Measurements from ENCODE around the gene CLBA1.

The CLBA1 gene

GRCh38 chr14:105018414-105018813 is 32.8 kb downstream of the CLBA1 start:
- peak overlapping the region; percentile 69 for H3K4me3 ChIP-seq (replicated peaks; ENCODE audit: low read depth, low read length)
- TF ChIP-seq CTCF (IDR thresholded peaks at IDR 0.05; ENCODE audit: low read depth, low read length, missing control alignments): no peak
- DNase-seq (ENCODE audit: extremely low read depth, low read depth): no peak

GRCh38 chr14:105019861-105020814 is 34.5 kb downstream of the CLBA1 start:
- TF ChIP-seq CTCF (IDR thresholded peaks at IDR 0.05; ENCODE audit: low read depth, low read length, missing control alignments): no peak
- peak overlapping the region; percentile 69 for H3K4me3 ChIP-seq (replicated peaks; ENCODE audit: low read depth, low read length)
- DNase-seq (ENCODE audit: extremely low read depth, low read depth): no peak

GRCh38 chr14:105020815-105021655 is 35.4 kb downstream of the CLBA1 start, which contains the start of gene CDCA4:
TSS of gene CDCA4 (minus strand) at chr14:105021083. CDS start at chr14:105011929, 9,154 bp downstream.
- peak; percentile 76 for DNase-seq (ENCODE audit: extremely low read depth, low read depth)

GRCh38 chr14:105021656-105022275 is 36.2 kb downstream of the CLBA1 start:
- H3K4me3 ChIP-seq (replicated peaks; ENCODE audit: low read depth, low read length): peak overlapping the region; percentile 88
- TF ChIP-seq CTCF (IDR thresholded peaks at IDR 0.05; ENCODE audit: low read depth, low read length, missing control alignments): no peak
- no peak for DNase-seq (ENCODE audit: extremely low read depth, low read depth)

More at GRCh38 chr14:105020815-105021655, 35.4 kb downstream of the CLBA1 start, which contains the start of gene CDCA4:
- no peak for TF ChIP-seq CTCF (IDR thresholded peaks at IDR 0.05; ENCODE audit: low read depth, low read length, missing control alignments)
- peak within 1 kb of the TSS; percentile 88 for H3K4me3 ChIP-seq (replicated peaks; ENCODE audit: low read depth, low read length)

- DNase-seq (ENCODE audit: extremely low read depth, low read depth): no peak
- peak overlapping the region; percentile 88 for H3K4me3 ChIP-seq (replicated peaks; ENCODE audit: low read depth, low read length)
- no peak for TF ChIP-seq CTCF (IDR thresholded peaks at IDR 0.05; ENCODE audit: low read depth, low read length, missing control alignments)
Observed at GRCh38 chr14:105022276-105022670, 36.7 kb downstream of the CLBA1 start.

GRCh38 chr14:105023144-105023543 is 37.6 kb downstream of the CLBA1 start:
- TF ChIP-seq CTCF (IDR thresholded peaks at IDR 0.05; ENCODE audit: low read depth, low read length, missing control alignments): no peak
- no peak for DNase-seq (ENCODE audit: extremely low read depth, low read depth)
- no peak overlapping the region for H3K4me3 ChIP-seq (replicated peaks; ENCODE audit: low read depth, low read length)

All from HFF-Myc (cell line).